ENCODE data around the gene TSEN34. TPM values are rescaled to one million over a fixed set of nuclear protein-coding genes. Genes with fewer than 3 reads are reported as not detected.

The TSEN34 gene
- 10 to 100 TPM; 52.4 to 68.5 (median 54.5) TPM for polyA plus RNA-seq (ENCODE audit: insufficient read length in 4 of 4)

DNA sequence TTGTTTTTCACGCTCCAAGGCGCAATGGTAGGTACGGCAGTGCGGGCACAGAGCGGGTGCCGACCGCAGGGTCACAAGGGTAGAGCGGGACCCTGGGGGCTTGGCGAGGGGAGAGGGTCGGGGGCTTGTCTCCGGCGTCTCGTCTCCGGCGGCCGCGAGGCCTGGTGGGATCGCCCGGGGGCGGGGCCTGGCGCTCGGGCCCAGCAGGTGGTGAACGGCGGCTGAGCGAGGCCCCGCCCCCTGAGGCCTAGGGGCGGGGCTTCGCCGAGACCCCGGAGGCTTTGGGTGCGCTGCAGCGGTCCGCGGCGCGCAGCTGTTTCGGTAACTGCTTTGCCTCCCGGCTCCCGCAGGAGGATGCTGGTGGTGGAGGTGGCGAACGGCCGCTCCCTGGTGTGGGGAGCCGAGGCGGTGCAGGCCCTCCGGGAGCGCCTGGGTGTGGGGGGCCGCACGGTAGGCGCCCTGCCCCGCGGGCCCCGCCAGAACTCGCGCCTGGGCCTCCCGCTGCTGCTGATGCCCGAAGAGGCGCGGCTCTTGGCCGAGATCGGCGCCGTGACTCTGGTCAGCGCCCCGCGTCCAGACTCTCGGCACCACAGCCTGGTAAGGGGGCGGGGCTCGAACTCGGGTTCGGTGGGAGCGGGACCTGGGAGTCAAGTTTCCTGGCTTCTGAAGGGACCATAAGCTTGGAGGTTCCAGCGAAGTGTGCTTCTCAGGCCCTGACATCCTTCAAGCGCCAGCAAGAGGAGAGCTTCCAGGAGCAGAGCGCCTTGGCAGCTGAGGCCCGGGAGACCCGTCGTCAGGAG lies at the start of gene TSEN34:
Gene TSEN34 (plus strand): TSS at position 298 of the 800 bp plus-strand sequence. CDS start 57 bp downstream, at position 355.
- peak; percentile 80 to 90 (median 84) for DNase-seq (ENCODE audit: low read depth in 4 of 4, low spot score in 3 of 4)

DNA sequence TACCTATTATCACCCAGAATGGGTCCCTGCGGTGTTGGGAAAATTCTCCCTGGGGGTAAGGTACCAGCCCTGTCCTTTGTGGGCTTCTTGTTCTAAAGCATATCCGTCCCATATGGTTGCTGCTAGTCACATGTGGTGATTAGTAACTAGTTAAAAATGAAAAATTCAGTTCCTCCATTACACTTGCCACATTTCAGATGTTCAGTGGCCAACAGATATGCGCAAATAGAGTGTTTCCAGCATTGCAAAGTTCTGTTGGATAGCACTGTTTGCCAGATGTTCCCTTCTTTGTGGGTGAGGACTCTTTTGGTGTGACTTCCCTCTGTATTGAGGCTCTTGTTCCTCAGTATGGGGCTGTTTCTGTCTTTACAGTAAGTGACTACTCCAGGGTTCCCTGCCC lies 49.8 kb upstream of the TSEN34 start:
- DNase-seq (ENCODE audit: low read depth in 4 of 4, low spot score in 3 of 4), result no peak

DNA sequence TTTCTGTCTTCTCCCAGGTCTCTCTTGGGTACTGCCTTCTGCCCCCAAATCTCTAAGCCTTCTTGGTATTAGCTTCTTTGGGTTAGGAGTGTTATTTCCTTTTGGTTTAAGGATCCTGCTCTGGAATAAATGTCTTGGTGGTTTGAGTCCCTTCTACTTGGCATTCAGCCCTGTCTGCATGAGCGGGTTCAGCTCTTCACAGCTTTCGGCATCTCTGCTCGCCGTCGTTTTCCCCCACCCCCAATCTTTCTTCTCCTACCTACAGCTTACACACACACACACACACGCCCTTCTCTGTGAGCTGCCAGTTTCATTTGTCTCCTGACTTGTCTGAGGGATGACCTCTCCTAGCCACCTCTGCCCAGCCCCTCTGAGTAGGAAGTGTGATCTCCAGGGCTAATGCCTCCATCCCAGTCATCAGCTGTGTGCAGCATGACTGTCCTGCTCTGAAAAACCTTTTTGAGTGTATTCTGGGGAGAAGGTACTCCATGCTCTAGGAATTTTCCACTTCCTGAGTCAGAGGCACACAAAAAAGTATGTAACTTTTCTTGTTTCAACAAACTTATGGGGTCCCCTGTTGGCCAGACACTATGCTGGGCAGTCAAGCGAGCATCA lies 48.8 kb upstream of the TSEN34 start:
- no peak for DNase-seq (ENCODE audit: low read depth in 4 of 4, low spot score in 3 of 4)

DNA sequence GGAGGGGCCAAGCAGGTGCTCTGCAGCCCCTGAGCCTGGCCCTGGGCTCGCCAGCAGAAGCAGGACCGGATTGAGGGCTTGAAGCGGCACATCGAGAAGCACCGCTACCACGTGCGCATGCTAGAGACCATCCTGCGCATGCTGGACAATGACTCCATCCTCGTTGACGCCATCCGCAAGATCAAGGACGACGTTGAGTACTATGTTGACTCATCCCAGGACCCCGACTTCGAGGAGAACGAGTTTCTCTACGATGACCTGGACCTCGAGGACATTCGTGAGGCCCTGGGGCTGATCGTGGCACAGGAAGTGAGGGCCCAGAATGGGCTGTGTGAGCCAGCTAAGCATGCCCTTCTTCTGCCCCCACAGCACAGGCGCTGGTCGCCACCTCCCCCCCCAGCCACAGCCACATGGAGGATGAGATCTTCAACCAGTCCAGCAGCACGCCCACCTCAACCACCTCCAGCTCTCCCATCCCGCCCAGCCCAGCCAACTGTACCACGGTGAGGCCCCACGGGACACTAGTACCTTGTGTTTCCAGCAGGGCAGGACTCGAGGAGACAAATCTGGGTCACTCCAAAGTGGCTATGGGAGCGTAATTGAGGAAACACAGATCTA lies 45.5 kb upstream of the TSEN34 start:
- no peak for DNase-seq (ENCODE audit: low read depth in 4 of 4, low spot score in 3 of 4)

DNA sequence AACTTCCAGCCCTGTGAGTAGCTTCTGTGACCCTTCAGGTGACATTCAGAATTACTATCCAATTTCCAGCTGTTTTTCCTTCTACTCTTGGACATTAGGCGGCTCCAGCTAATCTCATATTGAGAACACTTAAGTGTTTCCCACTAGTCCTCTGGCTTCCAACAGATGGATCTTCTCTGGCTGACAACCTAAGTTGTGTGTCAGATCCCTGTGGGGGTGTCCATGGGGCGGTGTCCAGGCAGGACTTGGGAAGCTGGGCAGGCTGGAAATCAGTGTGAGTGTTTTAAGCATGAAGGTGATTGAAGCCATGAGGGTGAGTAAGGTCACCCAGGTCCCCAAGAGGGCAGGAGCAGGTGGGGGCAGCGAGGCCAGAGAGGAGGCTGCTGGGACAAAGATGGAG lies 43.4 kb upstream of the TSEN34 start:
- DNase-seq (ENCODE audit: low read depth in 4 of 4, low spot score in 3 of 4), result peak in 1 of 4 donors; percentile 53

DNA sequence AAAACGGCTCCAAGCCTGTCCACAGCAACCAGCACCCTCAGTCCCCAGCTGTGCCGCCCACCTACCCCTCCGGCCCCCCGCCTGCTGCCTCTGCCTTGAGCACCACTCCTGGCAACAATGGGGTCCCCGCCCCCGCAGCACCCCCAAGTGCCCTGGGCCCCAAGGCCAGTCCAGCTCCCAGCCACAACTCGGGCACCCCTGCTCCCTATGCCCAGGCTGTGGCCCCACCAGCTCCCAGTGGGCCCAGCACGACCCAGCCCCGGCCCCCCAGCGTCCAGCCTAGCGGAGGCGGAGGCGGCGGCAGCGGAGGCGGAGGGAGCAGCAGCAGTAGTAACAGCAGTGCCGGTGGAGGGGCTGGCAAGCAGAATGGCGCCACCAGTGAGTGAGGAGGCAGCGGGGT lies 43.0 kb upstream of the TSEN34 start:
- DNase-seq (ENCODE audit: low read depth in 4 of 4, low spot score in 3 of 4), result no peak

DNA sequence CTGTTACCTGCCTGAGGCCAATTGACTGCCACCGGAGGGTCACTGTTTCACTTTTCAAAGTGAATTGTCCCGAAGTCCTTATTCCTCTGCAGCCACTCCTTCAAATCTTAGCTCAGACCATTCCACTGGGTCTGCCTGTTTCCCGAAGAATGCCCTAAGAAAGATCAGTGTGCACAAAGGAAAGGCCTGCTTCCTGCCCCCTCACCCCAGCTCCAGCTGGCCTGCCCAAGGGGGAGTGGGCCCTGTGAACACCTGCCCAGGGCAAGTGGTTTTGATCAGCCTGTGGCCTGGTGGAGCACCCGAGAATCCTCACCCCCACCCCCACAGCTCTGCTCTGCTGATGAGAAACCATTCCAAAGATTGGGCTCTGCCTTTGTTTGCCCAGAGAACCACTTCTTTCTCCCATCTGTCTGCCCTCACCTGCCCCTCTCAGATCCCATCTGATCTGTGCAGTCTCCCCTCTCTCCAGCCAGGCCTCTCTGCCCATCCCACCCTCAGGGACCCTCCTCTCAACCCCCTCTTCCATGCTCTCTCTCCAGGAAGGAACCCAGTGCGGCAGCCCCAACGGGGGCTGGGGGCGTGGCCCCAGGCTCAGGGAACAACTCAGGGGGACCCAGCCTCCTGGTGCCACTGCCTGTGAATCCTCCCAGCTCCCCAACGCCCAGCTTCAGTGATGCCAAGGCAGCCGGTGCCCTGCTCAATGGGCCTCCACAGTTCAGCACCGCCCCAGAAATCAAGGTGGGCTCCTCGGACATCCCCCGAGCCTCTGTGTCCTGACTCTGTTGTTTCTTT lies 41.9 kb upstream of the TSEN34 start:
- DNase-seq (ENCODE audit: low read depth in 4 of 4, low spot score in 3 of 4), result no peak

DNA sequence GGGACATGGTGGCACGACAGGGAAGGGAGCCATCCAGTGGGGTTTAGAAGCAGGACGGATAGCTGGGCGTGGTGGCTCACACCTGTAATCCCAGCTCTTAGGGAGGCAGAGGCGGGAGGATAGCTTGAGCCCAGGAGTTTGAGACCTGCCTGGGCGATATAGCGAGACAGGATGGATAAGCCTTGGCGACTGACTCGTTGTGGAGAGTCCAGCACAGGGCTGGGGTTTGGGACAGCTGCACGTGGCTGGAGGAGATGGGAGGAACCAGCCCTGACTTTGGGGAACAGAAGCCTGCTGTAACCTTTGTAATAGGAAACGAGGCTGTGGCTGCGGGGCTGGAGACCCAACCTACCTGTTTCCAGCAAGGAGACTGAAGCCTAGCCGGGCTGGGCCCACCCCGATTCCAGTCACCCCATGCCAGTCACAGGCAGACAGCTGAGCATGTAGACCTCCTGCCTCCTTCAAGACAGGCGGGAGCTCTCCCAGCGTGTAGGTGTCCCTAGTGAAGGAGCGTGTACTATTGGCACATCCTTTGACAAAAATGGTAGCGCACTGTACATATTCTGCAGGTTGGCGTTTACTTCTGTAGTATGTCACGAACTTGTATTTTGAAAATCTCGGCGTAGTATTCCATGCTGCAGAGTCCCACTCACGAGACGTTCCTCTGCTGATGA lies 39.6 kb upstream of the TSEN34 start:
- DNase-seq (ENCODE audit: low read depth in 4 of 4, low spot score in 3 of 4), result no peak

DNA sequence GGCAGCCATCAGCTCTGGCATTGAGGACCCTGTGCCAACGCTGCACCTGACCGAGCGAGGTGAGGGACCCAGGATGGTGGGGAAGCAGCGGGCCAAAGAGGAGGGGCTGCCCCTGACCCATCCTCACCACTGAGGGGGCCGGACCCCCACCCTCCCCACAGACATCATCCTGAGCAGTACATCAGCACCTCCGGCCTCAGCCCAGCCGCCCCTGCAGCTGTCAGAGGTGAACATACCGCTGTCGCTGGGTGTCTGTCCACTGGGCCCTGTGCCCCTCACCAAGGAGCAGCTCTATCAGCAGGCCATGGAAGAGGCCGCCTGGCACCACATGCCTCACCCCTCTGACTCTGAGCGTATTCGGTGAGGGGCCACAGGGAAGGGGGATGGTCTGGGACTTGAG lies 38.8 kb upstream of the TSEN34 start:
- DNase-seq (ENCODE audit: low read depth in 4 of 4, low spot score in 3 of 4), result no peak

DNA sequence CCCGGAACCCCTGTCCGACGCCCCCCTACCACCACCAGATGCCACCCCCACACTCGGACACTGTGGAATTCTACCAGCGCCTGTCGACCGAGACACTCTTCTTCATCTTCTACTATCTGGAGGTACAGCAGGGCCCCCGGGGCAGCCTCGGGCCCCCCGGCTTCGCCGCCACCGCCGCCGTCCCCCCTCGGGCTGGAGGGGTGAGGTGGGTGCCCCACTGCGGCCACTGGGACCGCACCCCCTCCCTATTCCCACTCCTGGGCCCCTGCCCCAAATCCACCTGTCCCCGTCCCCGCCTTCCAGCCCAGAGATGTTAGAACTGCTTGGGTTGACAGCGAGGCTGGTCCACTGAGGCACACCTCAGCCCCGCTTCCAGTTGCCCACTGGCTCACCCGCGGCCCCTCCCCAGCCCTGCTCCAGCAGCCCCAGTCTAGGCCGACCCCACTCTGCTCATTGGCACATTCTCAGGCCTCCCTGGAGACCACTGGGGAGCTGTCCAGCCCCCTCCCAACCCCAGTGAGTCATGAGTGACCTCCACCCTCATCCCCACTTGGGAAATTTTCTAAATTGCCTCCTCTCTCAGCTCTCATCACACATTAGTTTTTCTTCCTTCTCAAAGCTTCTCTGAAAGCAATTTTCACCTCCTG lies 38.1 kb upstream of the TSEN34 start:
- DNase-seq (ENCODE audit: low read depth in 4 of 4, low spot score in 3 of 4), result no peak

DNA sequence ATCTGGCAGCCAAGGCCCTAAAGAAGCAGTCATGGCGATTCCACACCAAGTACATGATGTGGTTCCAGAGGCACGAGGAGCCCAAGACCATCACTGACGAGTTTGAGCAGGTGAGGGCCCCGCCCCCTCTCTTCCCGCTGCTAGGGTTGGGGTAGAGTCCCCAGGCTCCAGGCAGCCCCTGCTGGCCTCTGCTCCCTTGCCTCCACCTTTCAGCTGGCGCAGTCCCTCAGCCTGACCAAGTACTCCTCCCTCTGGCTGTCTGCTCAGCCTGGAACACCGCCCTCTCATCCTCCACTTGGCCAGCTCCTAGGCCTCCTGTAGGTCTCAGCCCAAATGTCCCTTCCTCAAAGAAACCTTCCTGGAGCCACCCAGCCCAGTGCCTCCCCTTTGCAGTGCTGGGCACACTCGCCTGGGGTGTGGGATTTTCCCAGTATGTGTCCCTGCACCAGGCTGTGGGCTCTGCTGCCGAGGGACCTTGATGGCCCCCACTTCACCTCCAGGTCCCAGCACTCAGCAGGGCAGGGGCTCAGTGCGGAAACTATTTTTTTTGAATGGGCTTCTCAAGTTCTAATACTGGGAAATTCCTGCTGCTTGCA lies 37.3 kb upstream of the TSEN34 start:
- DNase-seq (ENCODE audit: low read depth in 4 of 4, low spot score in 3 of 4), result no peak

DNA sequence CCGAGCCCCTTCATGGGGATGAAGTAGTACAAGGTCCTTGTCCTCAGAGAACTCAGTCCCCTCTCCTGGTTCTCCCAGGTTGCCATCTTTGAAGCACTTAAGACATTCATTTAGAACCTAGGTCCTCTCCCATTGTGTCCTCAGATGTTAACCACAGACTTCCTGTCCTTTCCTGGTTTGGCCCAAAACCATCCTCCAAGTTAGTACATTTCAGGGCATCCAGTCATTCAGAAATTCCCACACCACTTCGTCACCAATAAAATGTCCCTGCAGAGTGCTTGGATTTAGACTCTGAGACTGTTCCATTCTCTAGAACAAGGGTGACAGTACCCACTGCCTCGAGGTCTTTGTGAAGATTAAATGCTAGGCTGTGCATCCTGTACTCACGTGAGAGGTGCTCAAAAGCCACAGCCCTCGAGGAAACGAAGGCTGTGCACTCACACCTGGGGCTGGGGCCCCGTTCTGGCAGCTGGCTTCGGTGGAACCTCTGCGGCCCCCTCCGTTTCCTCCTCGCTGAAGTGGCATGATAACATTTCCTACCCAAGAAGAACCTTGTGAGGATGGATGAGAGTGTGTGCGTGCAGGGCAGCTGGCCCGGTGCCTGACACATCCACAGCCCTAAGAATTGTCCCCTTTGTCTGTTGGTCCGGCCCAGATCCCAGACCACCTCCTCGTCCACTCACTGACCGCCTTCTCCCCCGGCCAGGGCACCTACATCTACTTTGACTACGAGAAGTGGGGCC lies 36.3 kb upstream of the TSEN34 start:
- no peak for DNase-seq (ENCODE audit: low read depth in 4 of 4, low spot score in 3 of 4)

DNA sequence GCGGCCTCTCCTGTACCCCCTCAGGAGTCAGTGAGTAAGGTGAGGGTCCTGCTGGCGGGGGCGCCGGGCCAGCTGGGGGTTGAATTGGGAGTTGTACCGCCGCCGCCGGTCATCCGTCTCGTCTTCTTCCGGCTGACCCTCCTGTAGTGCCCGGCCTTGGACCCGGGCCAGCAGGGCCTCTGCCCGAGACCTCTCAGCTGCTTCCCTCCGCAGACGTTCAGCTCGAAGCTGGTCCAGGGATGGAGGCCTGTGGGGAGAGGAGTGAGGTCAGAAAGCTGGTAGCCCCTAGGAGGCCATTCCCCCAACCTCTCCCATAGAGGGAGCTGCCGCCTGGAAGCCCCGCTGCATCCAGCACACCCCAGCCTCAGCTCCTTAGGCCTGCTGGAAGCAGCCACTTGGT lies 35.4 kb upstream of the TSEN34 start:
- no peak for DNase-seq (ENCODE audit: low read depth in 4 of 4, low spot score in 3 of 4)

DNA sequence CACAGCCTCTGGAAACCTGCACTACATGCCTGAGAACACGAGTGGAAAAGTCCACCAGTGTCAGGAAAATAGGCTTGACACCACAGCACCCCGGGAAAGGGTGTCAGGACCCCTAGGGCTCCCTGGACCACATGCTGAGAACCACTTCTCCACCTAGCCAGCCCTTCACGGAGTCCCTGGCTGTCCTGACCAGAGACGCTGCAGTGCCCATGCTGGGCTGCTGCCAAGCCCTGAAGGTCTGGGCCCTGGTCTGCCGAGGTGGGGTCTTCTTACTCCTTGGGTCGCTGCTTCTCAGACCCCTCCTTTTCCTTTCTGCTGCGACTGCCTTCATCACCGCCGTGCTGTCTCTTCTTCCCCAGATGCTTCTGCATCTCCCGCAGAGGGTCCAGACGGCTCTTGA lies 34.6 kb upstream of the TSEN34 start:
- no peak for DNase-seq (ENCODE audit: low read depth in 4 of 4, low spot score in 3 of 4)

DNA sequence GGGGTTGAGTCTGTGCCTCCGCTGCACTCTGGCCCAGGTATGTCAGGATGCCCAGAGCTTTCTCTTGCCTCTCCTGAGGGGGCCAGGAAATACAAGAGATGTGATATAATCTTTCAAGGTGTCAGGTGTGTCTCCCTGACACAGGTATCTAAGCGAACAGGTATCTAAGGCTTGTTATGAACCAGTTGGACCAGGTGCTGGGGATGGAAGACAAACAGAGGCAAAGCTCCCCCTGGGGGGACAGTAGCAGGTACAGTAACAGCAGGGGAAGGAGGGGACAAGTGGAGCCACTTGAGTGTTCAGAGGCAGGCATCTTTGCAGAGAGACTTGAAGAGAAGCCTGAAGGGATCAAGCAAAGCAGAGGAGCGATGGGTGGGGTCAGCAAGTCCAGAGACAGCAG lies 34.2 kb upstream of the TSEN34 start:
- DNase-seq (ENCODE audit: low read depth in 4 of 4, low spot score in 3 of 4), result no peak

DNA sequence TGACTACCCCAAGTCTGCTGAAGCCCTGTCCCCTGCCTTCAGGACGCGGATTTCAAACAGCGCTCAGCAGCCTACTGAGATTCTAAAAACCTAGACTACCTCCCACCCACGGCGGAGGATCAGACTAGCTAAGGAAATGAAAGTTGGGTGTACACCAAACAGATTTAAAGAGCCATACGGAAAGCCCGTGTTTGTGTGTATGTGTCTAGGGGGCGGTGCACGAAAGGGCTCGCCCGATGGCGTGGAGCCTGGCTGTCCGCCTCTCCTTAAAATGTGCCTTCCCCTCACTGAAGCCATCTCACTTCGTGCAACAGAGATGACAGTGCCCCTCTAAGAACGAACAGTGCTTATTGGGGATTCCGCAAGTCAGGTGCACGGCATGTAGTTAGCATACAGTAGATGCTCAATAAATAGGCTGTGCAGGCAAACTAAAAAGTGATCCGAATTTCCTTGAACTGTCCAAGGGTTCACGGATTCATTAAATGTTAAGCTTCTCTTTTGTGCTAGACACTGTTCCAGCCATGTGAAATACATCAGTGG lies 32.2 kb upstream of the TSEN34 start:
- no peak for DNase-seq (ENCODE audit: low read depth in 4 of 4, low spot score in 3 of 4)

DNA sequence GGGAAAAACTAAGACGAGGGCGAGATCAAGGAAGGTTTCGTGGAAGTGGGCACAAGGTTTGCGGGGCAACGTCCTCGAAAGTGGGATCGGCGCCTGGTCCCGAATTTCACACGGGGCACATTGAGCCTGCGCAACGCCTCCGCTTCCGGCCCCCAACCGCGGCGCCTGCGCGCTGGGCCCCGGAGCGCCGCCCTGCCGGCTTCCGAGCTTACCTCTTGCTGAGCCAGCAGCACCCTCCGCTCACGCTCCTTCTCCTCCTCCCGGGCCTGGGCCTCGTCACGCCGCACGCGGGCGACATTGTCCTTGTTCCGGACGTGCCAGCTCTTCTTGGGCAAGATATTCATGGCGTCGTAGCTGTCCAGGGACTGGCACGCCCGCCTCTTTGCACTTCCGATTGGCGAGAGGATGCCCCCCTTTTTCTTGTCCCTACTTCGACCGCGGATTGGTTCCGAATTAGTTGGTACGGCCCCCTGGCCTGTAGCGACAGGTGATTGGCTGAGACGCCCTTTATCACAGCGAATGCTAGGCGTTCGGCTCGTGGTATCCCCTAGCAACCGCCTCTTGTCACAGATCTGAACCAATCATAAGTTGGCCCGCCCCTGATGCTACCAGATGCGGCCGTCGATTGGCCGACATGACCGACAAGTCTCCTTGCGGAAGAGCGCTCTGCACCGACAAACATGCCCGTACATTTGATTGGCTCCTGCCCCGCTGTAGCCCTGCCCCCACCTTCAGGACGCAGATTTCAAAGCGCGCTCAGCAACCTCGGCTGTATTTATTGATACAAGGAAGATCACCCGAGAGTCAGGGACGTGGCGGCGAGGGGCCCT lies 31.5 kb upstream of the TSEN34 start, which contains the start of gene LENG1:
Gene LENG1 (minus strand): TSS at position 370 of the 830 bp plus-strand sequence. CDS start 26 bp downstream, at position 344.
- DNase-seq (ENCODE audit: low read depth in 4 of 4, low spot score in 3 of 4), result peak; percentile 98 to 100 (median 100)

All from right renal pelvis (tissue), 4 donors.